Pancreas (tissue), 10 donors: ENCODE measurements around the gene LRRC47. TPM values are rescaled to one million over a fixed set of nuclear protein-coding genes. Genes with fewer than 3 reads are reported as not detected.

Source experiments
- ATAC-seq, 4 donors: fragments of 200-7000 bp; cut with Tn5 transposase; one replicate each; pipeline versions ENCODE4 v1.8.0 to v1.9.1; 2020; ENCODE audit warnings: mild to moderate bottlenecking in 4 of 4, moderate library complexity in 4 of 4
- DNase-seq, 6 donors: peaks; one replicate each; pipeline ENCODE4 v3.0.0-alpha.2; 2020
- FAIRE-seq: peaks from 2 replicates; lab custom pipeline; 2012; peaks lifted over from hg19 to GRCh38; lab: Jason Lieb, UNC
- H3K27ac ChIP-seq, 4 donors: fragments of 200-600 bp; sonication (generic); 1 replicate in 3 of 4; 2 replicates in 1 of 4; pipeline versions ENCODE4 v1.5.0 to v1.8.0; 2020
- H3K27me3 ChIP-seq, 4 donors: fragments of 200-600 bp; one replicate each; pipeline ENCODE4 v1.8.0; 2021
- H3K36me3 ChIP-seq, 3 donors: fragments of 200-600 bp; sonication (generic) in 1 of 3; one replicate each; pipeline versions ENCODE4 v1.5.0 to v1.8.0; 2020 to 2021
- H3K4me1 ChIP-seq, 3 donors: fragments of 200-600 bp; one replicate each; pipeline ENCODE4 v1.8.0; 2021
- H3K4me3 ChIP-seq, 4 donors: fragments of 200-600 bp; sonication (generic) in 2 of 4; one replicate each; pipeline versions ENCODE4 v1.5.0 to v1.8.0; 2020 to 2021
- H3K9me3 ChIP-seq, 4 donors: fragments of 200-600 bp; one replicate each; pipeline ENCODE4 v1.8.0; 2021
- WGBS, 2 donors: extraction: QIAGEN DNeasy Blood & Tissue Kit; methylation state at CpG; one replicate each; pipeline ENCODE4 v1.1.7; 2013; 5-methylcytosine and 5-hydroxymethylcytosine counted together
- intact Hi-C, 3 donors: fragments of 100-400 bp; cut with DNase I; formaldehyde crosslinking; loops; one replicate each; pipeline versions ENCODE4 v1.11.1 to v1.14.2; 2022
- polyA plus RNA-seq, 2 donors: library from polyadenylated mRNA; stranded (reverse); fragments of 200-250 nt; gene quantifications; one replicate each; pipeline ENCODE4 v1.2.3, GENCODE V29; 2013
- total RNA-seq, 6 donors: library from RNA; stranded (reverse); fragmentation: NEBNext Ultra II Directional in 4 of 6; extraction: Animal tissue kit (Norgen Biotek cat#: 25700) in 4 of 6; gene quantifications; one replicate each; pipeline versions ENCODE4 v1.2.1 to v1.2.4, GENCODE V29; 2021 to 2023
- TF ChIP-seq, protein P1 (sequence below), 4 donors: fragments of 200-600 bp; sonication (generic) in 3 of 4; IDR thresholded peaks; one replicate each; pipeline versions ENCODE4 v1.5.0 to v1.8.0; 2021; ENCODE audit warnings: antibody characterized with exemption in 4 of 4
- donor health status: healthy with polysubstance abuse.
- donor health status: DM: no; HTN: no; CAD: no; lungs with moderate emphysema.
- donor health status: DM: no; HTN: no; CAD: no.
- donor health status: control.
- donor health status: control.
- donor health status: Bipolar disorder and iron deficiency.
- donor health status: DM: yes; HTN: yes; CAD: no.
- donor health status: DM: no; HTN: no; CAD: no.
- donor health status: DM: no; HTN: no; CAD: no.
- donor health status: DM: yes; HTN: yes; CAD: no.

The LRRC47 gene
- total and polyA plus RNA-seq, 8 donors: 15.7 to 34.3 (median 25.7) TPM

DNA sequence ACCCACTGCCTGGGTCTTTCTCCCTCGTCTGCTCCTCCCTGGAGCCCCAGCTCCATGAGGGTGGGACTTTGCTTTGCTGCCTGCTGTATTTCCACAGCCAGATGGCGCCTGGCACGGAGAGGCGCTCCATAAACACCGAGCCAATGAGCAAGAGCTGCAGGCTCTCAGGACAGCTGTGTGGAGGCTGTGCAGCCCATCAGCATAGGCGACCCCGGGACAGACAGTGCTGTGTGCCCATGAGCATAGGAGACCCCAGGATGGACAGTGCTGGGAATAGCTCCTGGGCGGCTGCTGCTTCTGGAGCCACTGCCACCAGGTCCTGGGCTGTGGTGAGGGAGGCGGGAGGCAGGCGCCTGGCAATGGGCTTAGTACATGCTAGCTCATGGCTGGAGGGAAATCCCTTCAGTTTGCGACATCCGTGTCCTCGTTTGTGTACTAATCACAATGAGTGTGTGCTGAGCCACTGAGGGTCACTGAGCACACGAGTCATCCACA, 31.6 kb upstream of the LRRC47 start:
- H3K27ac ChIP-seq: no peak overlapping the region
- H3K36me3 ChIP-seq: peaks cover 0 to 63% (median 19%) of the 10 kb centered on the region in 3 donors
- 91 to 94% methylated on average over 14 of the region's 14 CpGs for whole genome bisulfite sequencing, 2 donors
- FAIRE-seq (no peak), DNase-seq (peak in 1 of 6 donors; percentile 37), ATAC-seq (no peak)
- intact Hi-C loops: no loop called here
- no peaks in the 10 kb centered on the region for H3K9me3 ChIP-seq
- TF ChIP-seq, protein P1, sequence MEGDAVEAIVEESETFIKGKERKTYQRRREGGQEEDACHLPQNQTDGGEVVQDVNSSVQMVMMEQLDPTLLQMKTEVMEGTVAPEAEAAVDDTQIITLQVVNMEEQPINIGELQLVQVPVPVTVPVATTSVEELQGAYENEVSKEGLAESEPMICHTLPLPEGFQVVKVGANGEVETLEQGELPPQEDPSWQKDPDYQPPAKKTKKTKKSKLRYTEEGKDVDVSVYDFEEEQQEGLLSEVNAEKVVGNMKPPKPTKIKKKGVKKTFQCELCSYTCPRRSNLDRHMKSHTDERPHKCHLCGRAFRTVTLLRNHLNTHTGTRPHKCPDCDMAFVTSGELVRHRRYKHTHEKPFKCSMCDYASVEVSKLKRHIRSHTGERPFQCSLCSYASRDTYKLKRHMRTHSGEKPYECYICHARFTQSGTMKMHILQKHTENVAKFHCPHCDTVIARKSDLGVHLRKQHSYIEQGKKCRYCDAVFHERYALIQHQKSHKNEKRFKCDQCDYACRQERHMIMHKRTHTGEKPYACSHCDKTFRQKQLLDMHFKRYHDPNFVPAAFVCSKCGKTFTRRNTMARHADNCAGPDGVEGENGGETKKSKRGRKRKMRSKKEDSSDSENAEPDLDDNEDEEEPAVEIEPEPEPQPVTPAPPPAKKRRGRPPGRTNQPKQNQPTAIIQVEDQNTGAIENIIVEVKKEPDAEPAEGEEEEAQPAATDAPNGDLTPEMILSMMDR (IDR thresholded peaks at IDR 0.05): no peak
- H3K27me3 ChIP-seq: no peaks in the 10 kb centered on the region
- no peaks in the 10 kb centered on the region for H3K4me1 ChIP-seq
- no peak overlapping the region for H3K4me3 ChIP-seq

- H3K9me3 ChIP-seq: no peaks in the 10 kb centered on the region
- no peak for FAIRE-seq
- peak in 1 of 6 donors; percentile 33 for DNase-seq
- H3K4me3 ChIP-seq: no peak overlapping the region
- H3K4me1 ChIP-seq: no peaks in the 10 kb centered on the region
- intact Hi-C loops: no loop called here
- ATAC-seq: no peak
- H3K36me3 ChIP-seq: peaks cover 0 to 62% (median 16%) of the 10 kb centered on the region in 3 donors
- 85 to 87% methylated on average over 15 of the region's 15 CpGs for WGBS, 2 donors
- H3K27me3 ChIP-seq: no peaks in the 10 kb centered on the region
- no peak overlapping the region for H3K27ac ChIP-seq
- TF ChIP-seq, protein P1 (IDR thresholded peaks at IDR 0.05): no peak
Observed at GRCh38 chr1:3825356-3825755, 29.1 kb upstream of the LRRC47 start.

GRCh38 chr1:3824650-3825049, 28.4 kb upstream of the LRRC47 start:
- Histone ChIP-seq H3K9me3 (no peaks in the 10 kb centered on the region), H3K27ac (no peak overlapping the region), H3K4me3 (no peak overlapping the region), H3K27me3 (no peaks in the 10 kb centered on the region), H3K4me1 (no peaks in the 10 kb centered on the region), H3K36me3 (peaks cover 0 to 59% (median 12%) of the 10 kb centered on the region in 3 donors)
- no peak for ATAC-seq
- TF ChIP-seq, protein P1 (IDR thresholded peaks at IDR 0.05): no peak
- no peak for FAIRE-seq
- intact Hi-C loops: no loop called here
- WGBS, 2 donors: 75 to 78% methylated on average over 8 of the region's 8 CpGs
- DNase-seq: peak in 1 of 6 donors; percentile 4

- no peak overlapping the region for H3K27ac ChIP-seq
- DNase-seq: peak in 1 of 6 donors; percentile 30
- 86 to 87% methylated on average over 16 of the region's 16 CpGs for WGBS, 2 donors
- no peaks in the 10 kb centered on the region for H3K4me1 ChIP-seq
- TF ChIP-seq, protein P1 (IDR thresholded peaks at IDR 0.05): no peak
- H3K9me3 ChIP-seq: no peaks in the 10 kb centered on the region
- H3K27me3 ChIP-seq: no peaks in the 10 kb centered on the region
- intact Hi-C loops: no loop called here
- no peak for FAIRE-seq
- peaks cover 0 to 48% (median 8%) of the 10 kb centered on the region in 3 donors for H3K36me3 ChIP-seq
- no peak for ATAC-seq
- no peak overlapping the region for H3K4me3 ChIP-seq
Observed at GRCh38 chr1:3822421-3822820, 26.1 kb upstream of the LRRC47 start.

DNA sequence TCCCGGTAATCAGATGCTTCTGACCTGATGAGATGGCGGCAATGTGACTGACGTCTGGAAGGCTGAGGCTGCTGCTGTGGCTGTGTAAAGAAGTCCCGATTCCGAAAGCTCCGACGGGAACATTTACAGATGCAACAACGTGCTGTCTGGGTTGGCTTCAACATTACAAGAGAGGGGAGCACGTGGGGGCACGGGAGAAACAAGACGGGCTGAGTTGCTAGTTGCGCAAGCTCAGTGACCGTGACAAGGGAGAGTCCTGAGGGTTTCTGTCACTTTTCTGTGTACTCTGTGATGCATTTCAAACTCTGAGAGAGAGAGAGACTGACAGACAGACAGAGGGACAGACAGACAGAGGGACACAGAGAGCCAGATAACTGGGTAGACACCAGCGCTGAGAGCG, 25.6 kb upstream of the LRRC47 start:
- 80 to 84% methylated on average over 15 of the region's 15 CpGs for WGBS, 2 donors
- no peak overlapping the region for H3K27ac ChIP-seq
- FAIRE-seq: no peak

More for the DNA sequence above, 25.6 kb upstream of the LRRC47 start:
- Histone ChIP-seq H3K27me3 (no peaks in the 10 kb centered on the region), H3K4me1 (no peaks in the 10 kb centered on the region), H3K9me3 (no peaks in the 10 kb centered on the region), H3K4me3 (no peak overlapping the region), H3K36me3 (peaks cover 0 to 43% (median 8%) of the 10 kb centered on the region in 3 donors)
- peak in 1 of 6 donors; percentile 18 for DNase-seq
- intact Hi-C loops: no loop called here
- no peak for ATAC-seq
- TF ChIP-seq, protein P1 (IDR thresholded peaks at IDR 0.05): no peak
